HG03060 (cell line): ENCODE data around the gene AFF1.
"Not testable (repeated sequence)": the region's sequence is repeated elsewhere in the genome, so short reads cannot be mapped to it uniquely, and the experiment has no call there.

Experiments
- ATAC-seq: cut with Tn5 transposase; IDR thresholded peaks from one replicate; pipeline ENCODE4 v1.9.1; 2021; ENCODE audit warnings: low read depth, moderate number of reproducible peaks; ENCODE audit not compliant: unreplicated experiment

Gene AFF1

DNA sequence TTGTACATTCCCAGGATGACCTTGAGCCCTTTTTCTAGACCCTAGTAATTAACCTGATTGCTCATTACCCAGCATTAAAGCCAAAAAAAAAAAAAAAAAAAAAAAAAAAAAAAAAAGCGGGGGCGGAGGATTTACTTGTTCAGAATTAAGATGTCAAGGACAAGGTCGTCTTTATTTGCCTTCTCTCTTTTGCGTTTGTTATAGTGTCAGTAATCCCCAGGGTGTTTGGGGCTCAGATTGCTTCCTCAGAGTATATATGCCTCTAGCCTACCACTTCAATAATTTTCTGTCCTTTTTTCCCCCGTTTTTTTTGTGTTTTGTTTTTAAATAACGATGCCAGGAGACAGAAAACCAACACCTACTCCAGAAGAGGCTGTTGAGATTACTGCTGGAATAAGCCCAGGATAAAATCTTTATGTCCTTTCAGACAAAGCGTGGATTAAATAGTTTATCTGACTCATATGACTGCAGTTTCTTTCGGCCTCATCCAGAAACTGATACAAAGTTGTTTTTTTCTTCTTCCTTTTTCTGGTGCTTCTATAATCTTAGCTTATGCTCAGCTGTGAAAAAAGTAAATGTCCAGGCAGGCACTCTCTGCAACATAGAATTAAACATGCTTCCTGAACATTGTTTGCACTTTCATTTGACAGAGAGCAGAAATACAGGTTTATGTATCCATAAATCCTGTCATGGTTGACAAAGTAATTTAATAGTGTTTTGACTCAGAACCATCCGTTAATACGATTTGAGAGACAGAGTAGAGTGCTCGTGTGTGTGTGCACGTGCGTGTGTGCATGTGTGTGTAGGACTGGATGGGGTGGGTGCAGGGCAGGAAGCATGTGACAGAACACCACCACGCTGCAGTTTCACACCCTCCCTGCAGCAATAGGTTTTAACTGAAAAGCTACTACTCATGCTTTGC is 138.6 kb downstream of the AFF1 start:
- peak; percentile 77 for ATAC-seq

DNA sequence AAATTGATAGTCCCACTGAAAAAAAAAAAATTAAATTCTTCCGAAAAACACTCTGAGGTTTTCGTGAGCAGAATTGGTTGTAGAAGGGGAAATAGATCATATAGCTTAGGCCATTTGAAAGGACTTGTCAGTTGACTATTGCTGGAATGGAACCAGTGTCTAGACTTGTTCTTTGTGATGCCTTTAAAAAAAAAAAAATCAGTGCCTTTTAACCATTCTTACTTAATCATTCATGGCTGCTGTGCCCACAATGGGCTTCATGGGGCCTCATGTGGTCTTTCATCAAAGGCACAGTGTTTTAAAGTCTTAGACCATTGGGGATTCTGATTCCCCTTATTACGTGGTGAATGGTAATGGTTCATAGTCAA is 139.3 kb downstream of the AFF1 start:
- peak; percentile 36 for ATAC-seq

DNA sequence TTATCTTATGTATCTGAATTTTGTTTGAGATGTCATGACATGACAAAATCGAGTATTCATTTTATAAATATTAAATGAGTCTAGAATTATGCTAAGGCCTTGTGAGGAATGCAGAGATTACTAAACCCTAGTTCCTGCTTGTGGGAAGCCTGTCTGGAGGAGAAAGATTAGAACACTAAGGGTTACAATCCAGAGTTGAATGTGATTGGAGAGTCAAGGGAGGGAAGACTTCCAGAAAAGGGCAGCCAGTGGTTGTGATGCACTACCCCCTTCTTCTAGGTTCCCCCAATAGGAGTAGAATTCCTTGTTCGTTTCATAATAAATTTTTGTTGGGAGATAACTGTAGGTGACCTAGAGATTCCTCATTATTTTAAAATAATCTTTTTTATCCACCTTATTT is 141.1 kb downstream of the AFF1 start:
- ATAC-seq, result no peak

DNA sequence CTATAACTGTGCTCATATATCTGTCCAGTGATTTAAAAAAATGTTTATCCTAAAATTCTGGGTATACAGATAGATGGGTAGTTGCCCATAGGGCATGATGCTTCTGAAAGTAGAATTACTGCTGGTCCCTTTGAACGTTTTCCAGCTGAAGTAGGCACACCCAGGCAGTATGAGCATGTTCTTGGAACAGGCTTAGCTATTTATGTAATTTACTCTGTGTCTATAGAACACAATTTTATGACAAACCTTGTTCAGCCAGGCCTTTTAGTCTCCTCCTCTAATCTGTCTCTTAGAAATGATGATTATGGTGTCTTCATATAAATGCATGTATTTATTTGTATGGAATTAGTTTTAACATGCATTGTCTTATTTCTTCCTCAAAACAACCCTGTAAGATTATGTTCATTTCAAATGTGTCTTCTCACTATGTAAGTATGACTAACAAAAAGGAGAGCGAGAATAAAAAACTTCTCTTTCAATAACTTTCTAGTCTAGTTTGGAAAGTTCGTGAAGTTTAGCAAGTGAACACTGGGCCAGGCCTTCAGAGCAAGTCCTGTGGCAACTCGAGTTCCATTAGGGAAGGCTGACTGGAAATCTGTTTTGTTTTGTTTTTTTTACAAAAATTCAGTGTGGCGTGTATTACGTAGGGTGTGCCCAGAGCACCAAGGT is 142.0 kb downstream of the AFF1 start:
- no peak for ATAC-seq

DNA sequence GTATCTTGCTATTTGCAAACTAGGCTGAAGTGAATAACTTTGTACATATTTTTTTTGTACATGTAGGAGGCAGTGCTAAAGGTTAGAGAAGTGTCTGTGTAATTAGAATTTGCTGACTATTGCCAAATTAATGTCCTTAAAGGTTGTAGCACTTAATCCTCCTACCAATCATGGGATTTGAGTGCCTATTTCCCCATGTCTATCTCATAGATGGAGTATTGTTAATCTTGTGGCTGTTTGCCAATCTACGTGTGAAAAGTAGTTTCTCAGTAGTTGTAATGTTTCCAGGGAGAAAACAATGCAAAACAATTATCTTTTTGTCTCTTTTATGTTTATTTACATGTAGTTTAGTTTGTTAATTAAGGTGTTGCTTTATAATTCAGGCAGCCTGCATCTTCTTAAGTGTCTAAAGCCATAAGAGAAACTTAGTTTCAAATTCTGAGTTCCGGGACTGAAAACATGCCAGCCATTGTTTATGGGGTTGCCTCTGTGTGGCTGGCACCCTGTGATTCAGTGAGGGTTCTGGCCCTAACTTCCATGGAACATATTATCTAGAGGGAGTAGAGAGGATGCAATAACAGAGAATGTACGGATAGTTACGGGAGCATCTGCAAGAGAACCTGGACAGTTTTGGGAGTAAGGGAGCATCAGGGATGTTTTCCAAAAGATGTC is 143.2 kb downstream of the AFF1 start:
- ATAC-seq, result no peak

DNA sequence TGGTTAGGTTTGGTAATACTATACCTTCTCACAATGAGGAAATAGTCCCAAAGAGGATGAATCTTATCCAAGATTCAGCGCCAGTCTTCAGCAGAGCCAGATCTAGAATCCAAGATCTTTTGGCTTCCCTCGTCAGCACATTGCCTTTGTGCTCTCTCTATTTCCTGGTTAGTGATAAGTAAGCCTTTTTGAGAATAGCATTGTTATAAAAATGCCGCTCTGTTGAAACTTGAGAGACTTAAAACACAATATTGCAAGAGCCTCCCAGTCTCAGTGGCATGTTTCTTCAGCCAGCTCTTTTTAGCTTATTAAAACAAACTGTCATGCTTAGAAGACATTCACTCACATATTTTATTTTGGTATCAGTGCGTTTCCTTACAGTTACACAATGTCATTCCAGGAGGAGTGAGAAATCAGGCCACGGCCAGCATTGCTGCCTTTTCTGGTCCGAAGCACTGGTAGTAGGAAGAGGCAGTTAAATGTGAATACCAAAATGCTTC is 144.2 kb downstream of the AFF1 start:
- ATAC-seq, result no peak

DNA sequence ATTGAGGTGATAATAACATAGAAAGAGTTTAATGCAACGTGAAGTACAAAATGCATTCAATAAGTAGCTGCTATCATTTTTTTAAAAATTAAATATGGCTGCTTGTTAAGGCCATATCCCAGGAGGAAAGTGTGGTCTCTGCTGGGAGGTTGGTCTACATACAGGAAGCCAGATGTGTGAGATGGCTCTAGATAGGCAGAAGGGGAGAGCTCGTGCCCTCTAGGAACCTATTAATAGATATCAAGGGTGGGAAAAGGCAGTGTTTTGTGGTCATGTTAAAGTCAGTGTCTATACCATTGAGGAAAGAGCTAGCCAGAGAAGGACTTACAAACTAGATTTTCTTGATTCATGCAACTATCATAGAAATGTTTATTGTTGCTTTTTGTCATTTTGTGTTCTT is 145.2 kb downstream of the AFF1 start:
- no peak for ATAC-seq

DNA sequence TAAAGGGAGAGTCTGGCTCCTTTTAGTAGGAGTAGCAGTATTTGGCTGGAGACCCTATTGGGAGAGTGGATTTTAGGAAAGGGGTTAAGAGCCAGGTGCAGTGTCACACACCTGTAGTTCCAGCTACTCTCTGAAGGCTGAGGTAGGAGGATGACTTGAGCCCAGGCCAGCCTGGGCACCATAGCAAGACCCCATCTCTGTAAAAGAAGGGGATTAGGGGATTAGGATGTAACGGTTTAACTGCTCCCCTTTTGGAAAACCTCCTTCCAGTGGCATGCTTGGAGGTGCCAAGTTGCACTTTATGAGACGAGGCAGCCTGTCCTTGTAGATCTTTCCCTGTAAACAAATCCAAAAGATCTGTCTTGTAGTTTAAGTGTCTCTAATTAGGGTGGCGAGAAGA is 145.7 kb downstream of the AFF1 start:
- ATAC-seq, result no peak

DNA sequence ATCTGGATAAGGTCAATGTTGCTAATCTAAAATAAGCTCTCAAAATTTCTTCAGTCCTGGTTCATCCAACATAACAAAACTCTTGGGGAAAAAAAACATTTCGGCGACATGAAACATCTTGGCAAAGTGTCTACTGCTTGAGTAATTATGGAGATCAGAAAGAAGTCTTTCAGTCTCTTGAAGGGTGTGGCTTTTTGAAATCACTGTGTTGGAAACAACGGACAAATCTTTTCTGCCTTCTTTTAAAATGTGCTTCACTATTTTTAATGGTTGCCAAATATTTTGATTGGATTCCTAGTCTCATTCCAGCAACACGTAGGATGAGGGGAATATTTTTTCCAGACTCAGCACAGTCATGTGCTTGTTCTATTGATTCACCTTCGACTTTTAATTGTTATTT is 147.0 kb downstream of the AFF1 start:
- ATAC-seq, result no peak

DNA sequence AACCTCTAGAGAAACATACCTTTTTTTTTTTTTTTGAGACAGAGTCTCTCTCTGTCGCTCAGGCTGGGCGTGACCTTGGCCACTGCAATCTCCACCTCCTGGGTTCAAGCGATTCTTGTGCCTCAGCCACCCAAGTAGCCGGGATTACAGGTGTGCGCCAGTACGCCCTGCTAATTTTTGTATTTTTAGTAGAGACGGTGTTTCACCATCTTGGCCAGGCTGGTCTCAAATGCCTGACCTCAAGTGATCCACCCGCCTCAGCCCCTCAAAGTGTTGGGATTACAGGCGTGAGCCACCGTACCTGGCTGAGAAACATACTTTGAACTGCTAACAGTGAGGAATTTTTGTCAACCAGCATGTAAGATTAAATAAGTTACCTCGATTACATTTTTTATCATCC is 150.9 kb downstream of the AFF1 start:
- not testable (repeated sequence) for ATAC-seq

DNA sequence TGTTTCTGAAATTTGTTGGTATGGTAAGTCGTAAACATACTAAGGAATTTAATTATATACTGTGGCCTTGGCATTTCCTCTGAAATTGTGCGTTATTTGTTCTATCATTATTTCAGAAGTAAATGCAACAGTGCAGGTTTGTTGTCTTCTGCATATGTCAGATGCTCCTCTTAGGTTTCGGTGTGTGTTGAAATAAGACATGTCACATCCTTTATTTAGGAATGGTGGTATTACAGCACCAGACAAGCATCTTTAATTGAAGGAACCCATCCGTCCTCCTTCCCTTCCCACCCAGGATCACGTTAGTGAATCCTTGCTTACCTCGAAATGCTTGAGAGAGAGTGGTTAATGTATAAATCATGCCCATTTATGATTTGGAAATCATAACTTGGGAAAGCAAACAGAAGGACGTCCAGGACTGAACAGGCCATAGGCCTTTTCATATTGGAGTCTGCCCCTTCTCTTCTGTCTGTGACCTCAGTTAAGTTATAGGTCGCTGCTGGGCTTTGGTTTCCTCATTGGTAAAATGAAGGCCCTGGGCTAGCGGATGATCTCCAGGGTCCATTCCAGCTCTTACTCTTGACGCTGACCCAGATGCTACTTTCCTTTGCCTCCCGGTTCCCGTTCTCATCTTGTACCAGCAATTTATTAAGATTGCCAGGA is 151.5 kb downstream of the AFF1 start:
- no peak for ATAC-seq

DNA sequence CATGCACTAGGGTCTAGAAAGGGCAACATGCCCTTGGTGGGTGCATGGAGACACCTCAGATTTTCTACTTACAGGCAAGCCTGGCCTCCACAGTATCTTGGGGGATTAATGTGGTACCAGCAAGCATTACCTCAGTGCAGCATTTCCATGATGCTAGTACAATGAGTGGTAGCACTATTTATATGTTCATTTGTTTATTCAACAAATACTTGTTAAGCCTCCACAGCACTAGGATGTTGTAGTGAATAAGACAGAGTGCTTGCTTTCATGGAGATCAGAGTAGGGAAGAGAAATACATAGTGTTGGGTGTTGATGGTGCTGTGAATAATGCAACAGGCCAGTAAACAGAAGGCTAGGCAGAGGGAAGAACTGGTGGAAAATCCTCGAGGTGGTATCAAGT is 152.2 kb downstream of the AFF1 start:
- ATAC-seq, result no peak

DNA sequence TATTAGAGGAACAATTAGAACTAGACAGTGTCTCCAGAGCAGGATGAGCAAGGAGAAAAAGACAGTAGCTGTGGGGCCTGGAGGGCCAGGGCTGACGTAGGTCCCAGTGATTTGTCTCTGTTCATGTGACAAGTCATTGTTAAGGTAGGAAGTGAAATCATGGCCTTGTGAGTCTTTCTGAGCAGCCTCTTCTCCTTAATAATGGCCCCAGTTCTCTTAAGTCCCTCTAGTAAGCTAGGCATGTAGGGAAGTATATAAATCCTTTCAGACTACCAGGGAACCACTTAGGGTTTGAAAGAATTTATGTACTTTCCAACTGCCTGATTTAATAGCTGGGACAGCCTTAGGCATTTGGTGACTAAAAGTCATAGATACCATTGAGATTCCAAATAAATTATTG is 152.6 kb downstream of the AFF1 start:
- ATAC-seq, result no peak

DNA sequence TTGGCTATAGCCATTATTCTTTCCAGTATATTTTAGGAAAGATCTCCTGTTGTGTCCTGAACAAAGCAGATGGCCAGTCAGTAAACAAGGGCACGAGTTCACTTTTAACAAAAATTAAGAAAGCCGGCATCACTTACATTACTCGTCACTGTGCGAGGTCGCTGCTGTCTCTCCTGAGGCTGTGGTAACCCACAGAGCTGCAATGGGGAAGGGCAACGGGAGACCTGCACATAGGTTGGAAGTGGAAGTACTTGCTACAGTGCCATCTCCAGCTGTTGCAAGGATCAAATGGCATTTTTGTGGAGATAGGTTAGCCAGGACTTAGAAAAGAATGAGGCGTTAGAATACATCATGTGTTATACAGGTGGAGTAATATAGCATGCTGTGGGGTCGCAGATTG is 153.4 kb downstream of the AFF1 start:
- no peak for ATAC-seq

DNA sequence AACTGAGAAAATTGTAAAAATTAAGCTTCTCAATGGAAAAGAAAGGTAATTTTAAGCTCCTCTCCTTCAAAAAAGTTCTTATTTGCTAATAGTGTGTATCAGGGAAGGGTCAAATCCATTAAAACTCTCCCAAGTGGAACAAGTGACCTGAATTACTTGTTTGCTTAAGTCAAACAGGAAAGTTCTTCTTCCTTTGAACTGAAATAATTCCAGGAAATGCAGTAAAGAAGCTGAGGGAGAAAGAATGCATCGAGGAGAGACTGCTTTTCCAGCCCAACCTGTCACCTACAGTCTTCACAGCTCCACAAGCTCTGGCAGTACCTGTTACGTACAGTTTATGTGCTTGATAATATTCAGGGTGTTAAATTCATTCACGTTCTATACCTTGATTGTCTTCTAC is 154.6 kb downstream of the AFF1 start:
- ATAC-seq, result no peak

DNA sequence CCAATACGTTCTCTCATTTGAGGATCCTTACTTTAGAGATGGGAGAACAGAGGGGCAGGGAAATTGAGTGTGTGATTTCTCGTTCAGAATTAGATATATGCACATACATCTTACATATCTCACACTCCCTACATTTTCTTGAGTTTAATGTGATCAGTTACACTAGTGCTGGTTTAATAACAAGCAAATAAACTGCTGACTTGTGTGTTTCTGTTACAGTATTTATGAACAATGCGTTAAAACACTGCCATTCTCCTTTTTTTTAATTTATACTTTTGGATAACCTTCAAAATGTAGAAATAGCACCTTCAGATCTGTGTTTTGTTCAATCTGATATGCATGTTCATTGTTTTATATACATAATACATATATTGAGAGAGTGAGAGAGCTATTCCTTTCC is 155.5 kb downstream of the AFF1 start:
- ATAC-seq, result no peak

DNA sequence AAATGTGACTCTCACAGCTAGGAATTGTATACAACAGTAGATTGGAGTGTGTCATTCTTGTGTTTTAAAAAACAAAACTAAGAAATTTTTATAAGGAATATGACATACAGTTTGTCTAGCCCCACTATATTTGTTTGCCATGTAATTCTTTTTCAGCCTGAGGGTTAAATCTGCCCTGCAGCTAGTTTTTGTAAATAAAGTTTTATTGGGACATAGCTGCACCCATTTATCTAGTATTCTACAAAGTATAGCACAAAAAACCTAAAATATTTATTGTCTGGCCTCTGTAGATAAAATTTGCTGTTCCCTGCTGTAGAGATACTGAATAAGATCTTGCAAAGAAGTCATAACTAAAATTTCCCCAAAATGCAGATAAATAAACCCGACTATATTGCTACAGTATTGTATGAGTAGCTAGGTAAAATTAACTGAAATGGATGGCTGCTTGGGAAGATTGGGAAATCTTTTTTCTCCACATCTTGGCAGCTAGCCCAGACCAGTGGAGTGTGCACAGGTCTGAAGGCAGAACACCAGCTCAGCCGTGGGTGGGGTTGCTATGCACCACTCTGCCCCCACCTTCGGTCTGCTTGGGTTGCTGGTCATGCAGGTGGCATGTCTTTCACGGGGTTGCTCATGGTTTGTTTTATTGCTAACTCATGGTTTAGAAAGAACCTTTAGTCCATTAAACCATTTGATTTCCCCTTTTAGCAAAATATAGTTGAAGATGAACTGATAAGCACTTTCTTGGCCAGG is 157.8 kb downstream of the AFF1 start:
- ATAC-seq, result no peak

DNA sequence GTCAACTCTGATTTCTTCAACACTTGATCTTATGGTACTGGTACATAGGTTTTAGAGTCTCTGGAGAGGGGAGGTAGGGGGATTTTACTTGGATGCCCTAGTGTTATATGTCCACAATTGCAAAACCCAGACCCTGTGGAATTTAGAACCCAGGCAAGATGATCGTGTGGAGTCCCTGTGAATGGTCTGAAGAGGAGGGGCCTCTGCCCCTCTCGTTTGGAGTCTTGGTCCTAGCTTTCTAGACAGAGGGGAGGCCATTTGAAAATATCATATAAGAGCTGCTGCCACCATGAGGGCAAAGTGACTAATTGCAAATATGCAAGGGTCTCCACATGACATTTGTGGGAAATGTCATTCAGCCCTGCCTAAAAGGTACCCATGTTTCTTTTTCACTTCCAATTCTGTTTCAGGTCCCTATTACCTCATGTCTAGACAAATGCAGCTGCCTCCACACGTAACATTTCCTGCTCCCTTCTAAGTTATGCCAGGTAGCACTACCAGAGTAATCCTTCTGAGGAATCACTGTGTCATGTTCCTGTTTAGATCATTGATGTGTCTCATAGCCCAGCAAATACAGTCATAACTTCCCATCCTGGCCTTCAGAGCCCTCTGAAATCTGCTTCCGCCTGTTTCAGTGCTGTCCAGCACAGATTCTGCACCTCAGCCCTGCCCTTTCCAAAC is 158.8 kb downstream of the AFF1 start:
- ATAC-seq, result peak; percentile 75

DNA sequence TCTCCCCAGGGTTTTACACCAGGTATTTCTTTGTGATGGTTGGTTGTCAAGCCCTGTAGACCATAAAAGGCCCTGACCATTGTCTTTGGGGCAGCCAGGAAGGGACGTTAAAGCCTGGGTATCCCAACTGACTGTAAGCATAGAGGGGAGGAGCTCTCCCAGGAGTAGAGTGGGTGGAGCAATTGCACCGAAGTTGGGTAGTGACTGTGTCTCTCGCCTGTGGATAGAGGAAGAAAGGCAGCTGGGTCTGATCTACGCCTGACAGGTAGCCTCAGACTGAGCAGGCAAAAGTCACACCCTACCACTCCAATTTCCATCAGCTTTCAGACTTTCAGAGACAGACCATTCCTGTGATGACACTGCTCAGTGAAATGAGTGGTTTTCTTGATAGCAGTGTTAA is 162.3 kb downstream of the AFF1 start:
- no peak for ATAC-seq

DNA sequence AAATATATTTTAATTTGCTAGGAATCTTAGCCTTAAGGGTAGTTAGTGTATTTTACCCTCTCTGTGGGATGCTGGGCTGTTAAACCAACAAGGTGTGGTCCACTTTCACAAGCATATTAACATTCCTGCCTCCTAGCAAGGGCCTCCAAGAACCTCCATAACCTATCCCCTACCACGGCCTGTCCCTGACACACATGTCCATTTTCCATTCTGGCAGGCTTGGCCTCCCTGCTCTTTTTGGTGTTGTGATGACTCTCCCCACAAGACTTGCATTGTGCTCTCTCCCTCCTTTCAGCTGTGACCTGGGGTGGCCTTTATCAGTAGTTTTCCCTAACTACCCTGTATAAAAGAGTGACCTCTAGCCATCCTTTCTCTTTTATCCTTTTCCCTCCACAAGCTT is 165.4 kb downstream of the AFF1 start:
- no peak for ATAC-seq
